ENCODE results near the gene CNTLN.

DNA sequence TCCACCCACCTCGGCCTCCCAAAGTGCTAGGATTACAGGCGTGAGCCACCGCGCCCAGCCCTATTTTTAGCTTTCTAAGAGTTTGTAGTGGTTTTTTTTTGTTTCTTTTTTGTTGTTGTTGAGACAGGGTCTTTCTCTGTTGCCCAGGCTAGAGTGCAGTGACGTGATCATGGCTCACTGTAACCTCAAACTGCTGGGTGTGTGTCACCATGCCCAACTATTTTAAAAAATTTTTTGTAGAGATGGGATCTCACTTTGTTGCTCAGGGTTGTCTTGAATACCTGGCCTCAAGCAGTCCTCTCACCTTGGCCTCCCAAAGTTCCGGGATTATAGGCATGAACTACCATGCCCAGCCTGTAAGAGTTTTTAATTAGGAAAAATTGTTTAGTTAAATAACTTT lies 298.7 kb downstream of the CNTLN start:
- TF ChIP-seq, protein P1, sequence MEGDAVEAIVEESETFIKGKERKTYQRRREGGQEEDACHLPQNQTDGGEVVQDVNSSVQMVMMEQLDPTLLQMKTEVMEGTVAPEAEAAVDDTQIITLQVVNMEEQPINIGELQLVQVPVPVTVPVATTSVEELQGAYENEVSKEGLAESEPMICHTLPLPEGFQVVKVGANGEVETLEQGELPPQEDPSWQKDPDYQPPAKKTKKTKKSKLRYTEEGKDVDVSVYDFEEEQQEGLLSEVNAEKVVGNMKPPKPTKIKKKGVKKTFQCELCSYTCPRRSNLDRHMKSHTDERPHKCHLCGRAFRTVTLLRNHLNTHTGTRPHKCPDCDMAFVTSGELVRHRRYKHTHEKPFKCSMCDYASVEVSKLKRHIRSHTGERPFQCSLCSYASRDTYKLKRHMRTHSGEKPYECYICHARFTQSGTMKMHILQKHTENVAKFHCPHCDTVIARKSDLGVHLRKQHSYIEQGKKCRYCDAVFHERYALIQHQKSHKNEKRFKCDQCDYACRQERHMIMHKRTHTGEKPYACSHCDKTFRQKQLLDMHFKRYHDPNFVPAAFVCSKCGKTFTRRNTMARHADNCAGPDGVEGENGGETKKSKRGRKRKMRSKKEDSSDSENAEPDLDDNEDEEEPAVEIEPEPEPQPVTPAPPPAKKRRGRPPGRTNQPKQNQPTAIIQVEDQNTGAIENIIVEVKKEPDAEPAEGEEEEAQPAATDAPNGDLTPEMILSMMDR (conservative IDR thresholded peaks at IDR 0.05 in 1 of 2, IDR thresholded peaks at IDR 0.05 in 1 of 2; ENCODE audit: low read depth in 1 of 2, low read length in 2 of 2), result no peak
- no peak for TF ChIP-seq EZH2 (IDR thresholded peaks at IDR 0.05; ENCODE audit: low read length, missing control alignments)
